Stimulated activated CD8-positive, alpha-beta memory T cell treated with anti-CD3 and anti-CD28 coated beads, Interleukin-4, amount 100 ng/mL, for 48 hours (primary cell): ENCODE results near the gene AATK.
"Not testable (repeated sequence)": the region's sequence is repeated elsewhere in the genome, so short reads cannot be mapped to it uniquely, and the experiment has no call there.

ENCODE experiments used
- DNase-seq: peaks from one replicate; pipeline ENCODE4 v3.0.0-alpha.2; 2020

AATK gene

DNA sequence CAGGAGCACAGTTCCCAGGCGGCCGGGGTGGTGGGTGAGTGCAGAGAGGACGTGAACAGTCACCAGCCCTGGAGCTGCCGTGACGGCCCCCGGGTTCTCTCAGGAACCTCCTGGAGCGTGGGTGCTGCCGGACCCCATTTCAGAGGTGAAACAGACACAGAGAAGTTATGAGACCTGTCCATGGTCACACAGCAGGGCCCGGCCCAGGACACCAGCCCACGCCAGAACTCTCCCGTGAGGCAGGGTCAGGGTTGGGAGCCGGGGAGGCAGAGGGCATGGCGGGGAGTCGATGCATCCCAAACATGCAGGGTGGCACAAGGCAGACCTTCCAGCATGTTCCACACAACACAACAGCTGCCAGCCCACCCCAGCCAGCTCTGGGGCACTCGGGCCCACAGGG lies 4.5 kb downstream of the AATK start:
- no peak for DNase-seq

GRCh38 chr17:81160747-81161453 lies 5.1 kb downstream of the AATK start:
- no peak for DNase-seq

- DNase-seq = no peak
Measured at GRCh38 chr17:81160306-81160705, 5.7 kb downstream of the AATK start.

- no peak for DNase-seq
Measured at GRCh38 chr17:81159611-81160265, 6.3 kb downstream of the AATK start.

GRCh38 chr17:81158688-81159590 lies 7.1 kb downstream of the AATK start:
- no peak for DNase-seq

- DNase-seq = no peak
Measured at GRCh38 chr17:81157848-81158687, 8.0 kb downstream of the AATK start.

DNA sequence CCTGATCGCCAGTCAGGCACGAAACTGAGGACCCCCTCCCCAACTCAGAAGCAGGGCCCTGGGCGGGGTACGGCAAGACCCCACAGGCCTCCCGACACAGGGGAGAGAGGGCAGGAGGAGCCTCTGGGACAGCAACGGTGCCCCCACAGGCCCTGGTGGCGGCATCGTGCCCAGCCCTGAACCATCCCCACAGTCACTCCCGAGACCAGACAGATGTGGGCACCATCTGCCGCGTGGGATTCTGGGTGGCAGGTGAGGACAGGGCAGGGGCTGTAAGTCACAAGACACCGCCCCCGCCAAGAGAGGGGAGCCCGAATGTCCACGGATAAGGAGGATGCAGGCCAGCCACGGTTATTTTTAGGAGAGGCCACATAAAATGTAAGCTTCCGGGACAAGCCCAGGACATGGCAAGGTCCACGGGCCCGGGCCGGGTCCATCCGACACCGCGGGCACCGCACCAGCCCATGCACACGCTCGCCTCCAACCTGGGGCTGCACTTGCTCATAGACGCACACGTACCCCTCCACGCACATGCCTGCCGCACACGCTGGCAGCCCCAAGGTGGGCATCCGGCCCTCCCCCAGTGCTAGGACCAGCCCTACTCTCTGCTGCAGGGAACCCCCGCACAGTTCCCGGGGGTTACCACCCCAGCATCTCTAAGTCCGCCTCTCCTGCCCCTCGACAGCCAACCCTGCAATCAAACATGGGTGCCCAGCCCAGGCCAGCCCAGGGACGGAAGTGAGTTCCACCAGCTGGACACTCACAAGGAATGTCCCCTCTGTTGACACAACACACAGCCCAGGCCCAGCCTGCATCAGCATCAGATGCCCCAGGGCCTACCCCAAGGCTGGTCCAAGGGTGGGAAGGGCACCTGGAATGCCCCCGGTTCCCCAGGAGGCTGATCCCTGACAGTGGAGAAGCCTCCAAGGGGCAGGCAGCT lies 8.9 kb downstream of the AATK start:
- DNase-seq = no peak

DNA sequence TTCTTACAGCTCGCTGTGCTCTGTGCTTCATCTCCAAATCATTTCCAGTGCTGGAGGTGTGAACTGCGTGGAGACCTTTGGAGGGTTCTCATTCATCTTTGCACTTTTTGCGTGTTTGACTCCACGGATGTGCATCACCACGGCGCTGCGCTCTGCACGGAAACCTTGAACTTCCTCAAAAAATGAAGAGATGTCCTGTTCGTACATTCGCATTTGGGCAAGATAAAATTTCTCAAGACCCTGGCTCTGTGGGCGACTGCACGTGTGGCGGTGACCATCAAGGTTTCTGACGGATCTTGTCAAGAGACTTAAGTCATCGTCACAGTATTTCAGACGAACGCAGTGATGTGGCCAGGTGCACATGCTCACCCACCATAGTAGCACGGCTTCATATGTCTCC lies 11.1 kb downstream of the AATK start:
- DNase-seq = no peak

- not testable (repeated sequence) for DNase-seq
Measured at GRCh38 chr17:81154016-81154415, 12.0 kb downstream of the AATK start.

- DNase-seq = no peak
Measured at GRCh38 chr17:81153340-81153803, 12.6 kb downstream of the AATK start.

DNA sequence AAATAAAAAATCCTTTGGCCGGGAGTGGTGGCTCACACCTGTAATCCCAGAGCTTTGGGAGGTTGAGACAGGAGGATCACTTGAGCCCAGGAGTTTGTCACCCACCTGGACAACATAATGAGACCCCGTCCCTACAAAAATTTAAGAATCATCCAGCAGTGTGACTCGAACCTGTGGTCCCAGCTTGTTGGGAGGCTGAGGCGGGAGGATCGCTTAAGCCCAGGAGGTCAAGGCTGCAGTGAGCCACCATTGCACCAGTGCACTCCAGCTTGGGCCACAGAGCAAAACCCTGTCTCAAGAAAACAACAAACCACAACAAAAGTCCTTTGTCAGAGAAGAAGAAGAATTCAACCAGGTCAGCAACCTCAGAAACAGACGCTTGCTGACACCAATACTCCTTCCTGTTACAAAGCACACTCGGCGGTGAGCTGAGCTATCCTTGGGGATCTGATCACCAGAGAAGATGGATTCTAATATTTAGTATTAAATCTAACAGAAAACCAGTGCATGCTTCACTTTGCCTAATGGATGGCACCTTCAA lies 13.7 kb downstream of the AATK start:
- DNase-seq = no peak

DNA sequence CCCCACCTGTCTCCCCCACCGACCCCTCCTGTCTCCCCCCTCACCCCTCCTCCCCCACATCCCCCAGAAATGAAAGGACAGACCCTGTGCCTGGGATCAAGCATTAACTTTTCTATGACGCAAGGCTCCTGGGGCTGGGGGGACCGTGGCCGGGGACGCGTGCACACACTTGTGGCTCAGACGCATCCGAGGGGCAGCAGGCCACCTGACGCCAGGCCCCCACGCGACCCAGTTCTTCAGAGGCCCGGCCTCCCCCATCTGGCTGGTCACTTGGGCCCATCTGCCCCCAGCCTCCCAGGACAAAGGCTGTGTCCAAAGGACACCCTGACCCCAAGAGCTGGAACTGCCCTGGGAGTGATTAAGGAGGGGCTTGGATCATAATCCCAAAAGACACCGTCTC lies 14.7 kb downstream of the AATK start:
- DNase-seq = no peak

GRCh38 chr17:81150377-81151077 lies 15.5 kb downstream of the AATK start:
- DNase-seq = no peak

- no peak for DNase-seq
Measured at GRCh38 chr17:81148986-81149533, 17.0 kb downstream of the AATK start.

GRCh38 chr17:81148571-81148970 lies 17.4 kb downstream of the AATK start:
- no peak for DNase-seq

GRCh38 chr17:81147701-81148100 lies 18.3 kb downstream of the AATK start:
- no peak for DNase-seq

- not testable (repeated sequence) for DNase-seq
Measured at GRCh38 chr17:81146208-81146607, 19.8 kb downstream of the AATK start.

DNA sequence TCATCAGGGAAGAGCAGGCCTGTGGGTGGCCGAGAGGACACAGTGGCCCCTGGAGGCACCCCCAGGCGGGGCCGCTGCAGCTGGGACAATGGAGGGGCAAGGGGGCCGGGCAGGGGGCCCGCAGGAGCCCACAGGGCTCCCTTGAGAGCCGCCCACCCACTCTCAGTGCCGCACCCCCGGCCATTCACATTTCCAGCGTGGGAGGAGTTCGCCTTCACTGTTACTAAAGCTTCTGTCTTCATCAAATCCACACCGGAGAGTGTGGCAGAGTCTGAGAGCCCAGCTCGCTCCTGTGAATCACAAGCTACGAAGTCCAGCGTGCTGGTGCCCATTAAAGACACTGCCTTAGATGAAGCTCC lies 21.6 kb downstream of the AATK start:
- DNase-seq = no peak

DNA sequence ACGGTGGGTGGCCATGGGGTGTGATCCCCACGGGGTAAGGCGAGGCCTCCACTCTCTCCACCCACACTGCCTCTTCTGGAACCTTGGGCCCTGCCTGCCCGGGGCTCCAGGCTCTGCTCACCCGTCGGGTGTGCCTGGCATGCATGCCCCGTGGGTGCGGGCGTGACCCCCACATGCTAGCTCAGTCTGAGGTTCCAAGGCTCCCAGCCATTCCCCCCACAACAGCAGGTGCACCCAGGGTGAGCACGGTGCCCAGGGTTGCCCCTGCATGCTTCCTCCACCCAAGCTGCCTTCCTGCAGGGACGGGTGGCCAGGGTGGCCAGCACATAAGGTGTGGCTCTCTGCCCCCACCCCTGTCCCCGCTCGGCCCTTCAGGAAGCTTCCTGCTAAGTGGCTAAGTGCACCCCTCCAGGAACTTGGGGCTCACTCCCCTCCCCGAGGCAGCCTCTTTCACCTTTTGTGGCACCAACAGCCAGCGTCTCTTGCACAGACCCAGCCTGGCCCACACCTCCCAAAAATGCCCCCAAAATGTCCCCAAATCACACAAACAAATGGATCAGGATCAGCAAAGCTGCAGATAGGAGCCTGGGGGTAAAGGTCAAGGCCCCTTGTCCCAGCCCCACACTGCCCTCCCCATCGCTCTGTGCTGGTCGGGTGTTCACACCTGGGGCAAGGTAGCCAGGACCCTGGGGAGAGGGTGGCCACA lies 22.2 kb downstream of the AATK start:
- no peak for DNase-seq

GRCh38 chr17:81143200-81143527 lies 22.9 kb downstream of the AATK start:
- DNase-seq = no peak
